ENCODE data around the gene LRIT3.

- TF ChIP-seq EZH2phosphoT487 (IDR thresholded peaks at IDR 0.05; ENCODE audit: insufficient read depth, low read depth) (no peak), EZH2 (IDR thresholded peaks at IDR 0.05; ENCODE audit: insufficient read depth, poor library complexity, severe bottlenecking) (no peak)
Observed at GRCh38 chr4:109809655-109810054, 38.3 kb upstream of the LRIT3 start.

Measured in GM23248 (cell line).